NCI-H82 (cell line): ENCODE results near the gene HS6ST1.

Experiments used
- DNase-seq: peaks from one replicate; lab custom pipeline; 2025; lab: John Stamatoyannopoulos, UW

HS6ST1 gene

GRCh38 chr2:128348701-128349100 lies 30.0 kb upstream of the HS6ST1 start:
- no peak for DNase-seq

GRCh38 chr2:128347701-128348539 lies 29.3 kb upstream of the HS6ST1 start:
- no peak for DNase-seq

GRCh38 chr2:128347171-128347558 lies 28.5 kb upstream of the HS6ST1 start:
- DNase-seq: no peak

GRCh38 chr2:128346291-128347170 lies 27.9 kb upstream of the HS6ST1 start:
- no peak for DNase-seq

- no peak for DNase-seq
These were observed 26.9 kb upstream of the HS6ST1 start for GRCh38 chr2:128345436-128346165.

GRCh38 chr2:128344101-128344500 lies 25.4 kb upstream of the HS6ST1 start:
- DNase-seq: no peak

GRCh38 chr2:128343459-128343858 lies 24.8 kb upstream of the HS6ST1 start:
- DNase-seq: no peak

- no peak for DNase-seq
These were observed 23.9 kb upstream of the HS6ST1 start for GRCh38 chr2:128342550-128342949.

- DNase-seq: no peak
These were observed 23.0 kb upstream of the HS6ST1 start for GRCh38 chr2:128341621-128342020.

- DNase-seq: no peak
These were observed 13.5 kb upstream of the HS6ST1 start for GRCh38 chr2:128332091-128332634.

- DNase-seq: no peak
These were observed 11.9 kb upstream of the HS6ST1 start for GRCh38 chr2:128330583-128330982.

GRCh38 chr2:128329607-128330006 lies 10.9 kb upstream of the HS6ST1 start:
- DNase-seq: no peak

- DNase-seq: no peak
These were observed 8.7 kb upstream of the HS6ST1 start for GRCh38 chr2:128327180-128327964.

- no peak for DNase-seq
These were observed 7.7 kb upstream of the HS6ST1 start for GRCh38 chr2:128326346-128326745.

- DNase-seq: no peak
These were observed 7.0 kb upstream of the HS6ST1 start for GRCh38 chr2:128325611-128326181.

GRCh38 chr2:128324897-128325410 lies 6.3 kb upstream of the HS6ST1 start:
- DNase-seq: no peak

- no peak for DNase-seq
These were observed 5.6 kb upstream of the HS6ST1 start for GRCh38 chr2:128324008-128324896.

GRCh38 chr2:128323555-128323931 lies 4.9 kb upstream of the HS6ST1 start:
- DNase-seq: no peak

- DNase-seq: no peak
These were observed 4.3 kb upstream of the HS6ST1 start for GRCh38 chr2:128322715-128323554.
